Measurements from ENCODE around the gene SLC5A2.

DNA sequence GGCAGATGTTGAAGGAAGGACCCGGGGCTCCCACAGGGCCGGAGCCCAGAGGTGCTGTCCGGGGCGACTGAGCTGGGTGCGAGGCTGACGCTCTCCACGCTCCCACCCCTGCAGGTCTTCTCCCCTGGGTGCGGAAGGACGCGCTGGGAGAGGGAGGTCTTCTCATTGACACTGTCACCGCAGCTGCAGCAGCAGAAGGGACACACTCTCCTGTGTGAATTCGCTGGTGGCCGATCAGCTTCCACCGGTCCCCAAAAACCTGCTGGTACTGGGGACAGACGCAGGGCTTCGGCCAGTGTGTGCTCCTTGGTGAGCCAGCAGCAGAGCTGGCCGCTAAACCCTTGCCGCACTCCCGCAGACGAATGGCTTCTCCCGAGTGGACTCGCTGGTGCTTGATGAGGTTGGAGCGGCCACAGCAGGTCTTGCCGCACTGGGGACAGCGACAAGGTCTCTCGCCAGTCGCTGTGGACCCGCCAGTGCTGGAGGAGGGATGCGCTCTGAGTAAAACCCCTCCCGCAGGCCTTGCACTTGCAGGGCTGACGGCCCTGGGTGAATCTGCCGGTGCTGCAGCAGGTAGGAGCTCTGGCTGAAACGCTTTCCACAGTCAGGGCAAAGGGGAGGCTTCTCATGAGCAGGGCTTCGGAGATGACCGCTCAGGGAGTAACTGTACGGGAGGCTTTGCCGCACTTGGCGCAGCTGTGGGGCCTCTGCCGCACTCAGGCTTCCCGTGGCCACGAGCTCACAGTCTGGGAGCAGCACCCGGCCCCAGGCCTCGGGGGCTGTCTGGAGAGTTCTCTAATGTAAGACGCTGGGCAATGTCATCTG lies 46.5 kb upstream of the SLC5A2 start:
- TF ChIP-seq, protein P1, sequence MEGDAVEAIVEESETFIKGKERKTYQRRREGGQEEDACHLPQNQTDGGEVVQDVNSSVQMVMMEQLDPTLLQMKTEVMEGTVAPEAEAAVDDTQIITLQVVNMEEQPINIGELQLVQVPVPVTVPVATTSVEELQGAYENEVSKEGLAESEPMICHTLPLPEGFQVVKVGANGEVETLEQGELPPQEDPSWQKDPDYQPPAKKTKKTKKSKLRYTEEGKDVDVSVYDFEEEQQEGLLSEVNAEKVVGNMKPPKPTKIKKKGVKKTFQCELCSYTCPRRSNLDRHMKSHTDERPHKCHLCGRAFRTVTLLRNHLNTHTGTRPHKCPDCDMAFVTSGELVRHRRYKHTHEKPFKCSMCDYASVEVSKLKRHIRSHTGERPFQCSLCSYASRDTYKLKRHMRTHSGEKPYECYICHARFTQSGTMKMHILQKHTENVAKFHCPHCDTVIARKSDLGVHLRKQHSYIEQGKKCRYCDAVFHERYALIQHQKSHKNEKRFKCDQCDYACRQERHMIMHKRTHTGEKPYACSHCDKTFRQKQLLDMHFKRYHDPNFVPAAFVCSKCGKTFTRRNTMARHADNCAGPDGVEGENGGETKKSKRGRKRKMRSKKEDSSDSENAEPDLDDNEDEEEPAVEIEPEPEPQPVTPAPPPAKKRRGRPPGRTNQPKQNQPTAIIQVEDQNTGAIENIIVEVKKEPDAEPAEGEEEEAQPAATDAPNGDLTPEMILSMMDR (conservative IDR thresholded peaks at IDR 0.05; ENCODE audit: low read length): no peak
- no peak for TF ChIP-seq EZH2phosphoT487 (IDR thresholded peaks at IDR 0.05; ENCODE audit: borderline replicate concordance, low read depth, low read length)

Data from OCI-LY7 (cell line).